Measurements from ENCODE around the gene YEATS2. TPM values are rescaled to one million over a fixed set of nuclear protein-coding genes. Genes with fewer than 3 reads are reported as not detected.
"Not testable (repeated sequence)": the region's sequence is repeated elsewhere in the genome, so short reads cannot be mapped to it uniquely, and the experiment has no call there.

YEATS2 gene
- polyA plus RNA-seq, 1 donor from 2014 or later: 46.2 TPM

GRCh38 chr3:183775781-183776180 lies 78.2 kb downstream of the YEATS2 start:
- H4K20me1 ChIP-seq (ENCODE audit: insufficient read depth): no peaks in the 10 kb centered on the region
- no peak overlapping the region for H3K4me3 ChIP-seq (ENCODE audit: low read length)
- H2AFZ ChIP-seq (ENCODE audit: low read depth, low read length): no peak overlapping the region
- peaks cover 14% of the 10 kb centered on the region for H3K36me3 ChIP-seq (ENCODE audit: insufficient read depth, low read length)
- no peak for TF ChIP-seq SMC3 (conservative IDR thresholded peaks at IDR 0.05; ENCODE audit: poor library complexity)
- no peak for TF ChIP-seq REST (IDR thresholded peaks at IDR 0.05; ENCODE audit: borderline replicate concordance)
- no peak for TF ChIP-seq TAF1 (IDR thresholded peaks at IDR 0.05; ENCODE audit: low read depth)
- TF ChIP-seq MXI1 (conservative IDR thresholded peaks at IDR 0.05; ENCODE audit: poor library complexity, severe bottlenecking): no peak
- no peak for TF ChIP-seq EZH2 (IDR thresholded peaks at IDR 0.05; ENCODE audit: borderline replicate concordance, insufficient read depth, low read length, poor library complexity, severe bottlenecking)
- TF ChIP-seq POLR2AphosphoS5 (IDR thresholded peaks at IDR 0.05): no peak
- no peak for TF ChIP-seq CTCF (IDR thresholded peaks at IDR 0.05; ENCODE audit: poor library complexity, severe bottlenecking)
- no peak for TF ChIP-seq RAD21 (conservative IDR thresholded peaks at IDR 0.05)
- TF ChIP-seq EP300 (conservative IDR thresholded peaks at IDR 0.05; ENCODE audit: poor library complexity, severe bottlenecking): no peak
- no peaks in the 10 kb centered on the region for H3F3A ChIP-seq (ENCODE audit: insufficient read depth, low read length, poor library complexity, severe bottlenecking)
- no peaks in the 10 kb centered on the region for H3K9me3 ChIP-seq (ENCODE audit: low read length)
- H3K27ac ChIP-seq (ENCODE audit: low read length): no peak overlapping the region
- H3K9ac ChIP-seq (ENCODE audit: low read length): no peak overlapping the region
- H3K79me2 ChIP-seq (replicated peaks; ENCODE audit: insufficient read depth, low read length): no peaks in the 10 kb centered on the region
- no peaks in the 10 kb centered on the region for H3K27me3 ChIP-seq (ENCODE audit: insufficient read depth, low read depth, low read length)
- H3K9me2 ChIP-seq (ENCODE audit: insufficient read depth, low read length): no peaks in the 10 kb centered on the region
- H3K4me2 ChIP-seq (ENCODE audit: low read length): no peak overlapping the region

- not testable (repeated sequence) for H2AFZ ChIP-seq (ENCODE audit: low read depth, low read length); H3K4me3 ChIP-seq (ENCODE audit: low read length); H3K27me3 ChIP-seq (ENCODE audit: insufficient read depth, low read depth, low read length); H3K9ac ChIP-seq (ENCODE audit: low read length); H3K4me2 ChIP-seq (ENCODE audit: low read length); H3K9me3 ChIP-seq (ENCODE audit: low read length); H3F3A ChIP-seq (ENCODE audit: insufficient read depth, low read length, poor library complexity, severe bottlenecking); H3K27ac ChIP-seq (ENCODE audit: low read length); H4K20me1 ChIP-seq (ENCODE audit: insufficient read depth); H3K9me2 ChIP-seq (ENCODE audit: insufficient read depth, low read length); H3K79me2 ChIP-seq (replicated peaks; ENCODE audit: insufficient read depth, low read length)
- peaks cover 14% of the 10 kb centered on the region for H3K36me3 ChIP-seq (ENCODE audit: insufficient read depth, low read length)
Observed at GRCh38 chr3:183776451-183776850, 78.9 kb downstream of the YEATS2 start.

GRCh38 chr3:183777016-183777618 lies 79.5 kb downstream of the YEATS2 start:
- Histone ChIP-seq H2AFZ (ENCODE audit: low read depth, low read length) (no peak overlapping the region), H3K36me3 (ENCODE audit: insufficient read depth, low read length) (peaks cover 14% of the 10 kb centered on the region), H3K27me3 (ENCODE audit: insufficient read depth, low read depth, low read length) (no peaks in the 10 kb centered on the region), H3K9ac (ENCODE audit: low read length) (no peak overlapping the region), H3K27ac (ENCODE audit: low read length) (no peak overlapping the region), H3K9me3 (ENCODE audit: low read length) (no peaks in the 10 kb centered on the region), H3K79me2 (replicated peaks; ENCODE audit: insufficient read depth, low read length) (no peaks in the 10 kb centered on the region), H3K4me2 (ENCODE audit: low read length) (no peak overlapping the region), H3K4me3 (ENCODE audit: low read length) (no peak overlapping the region), H3F3A (ENCODE audit: insufficient read depth, low read length, poor library complexity, severe bottlenecking) (no peaks in the 10 kb centered on the region), H3K9me2 (ENCODE audit: insufficient read depth, low read length) (no peaks in the 10 kb centered on the region), H4K20me1 (ENCODE audit: insufficient read depth) (no peaks in the 10 kb centered on the region)
- TF ChIP-seq EZH2 (IDR thresholded peaks at IDR 0.05; ENCODE audit: borderline replicate concordance, insufficient read depth, low read length, poor library complexity, severe bottlenecking) (no peak), POLR2AphosphoS5 (IDR thresholded peaks at IDR 0.05) (no peak), TAF1 (IDR thresholded peaks at IDR 0.05; ENCODE audit: low read depth) (no peak), MXI1 (conservative IDR thresholded peaks at IDR 0.05; ENCODE audit: poor library complexity, severe bottlenecking) (no peak), EP300 (conservative IDR thresholded peaks at IDR 0.05; ENCODE audit: poor library complexity, severe bottlenecking) (no peak), RAD21 (conservative IDR thresholded peaks at IDR 0.05) (no peak), SMC3 (conservative IDR thresholded peaks at IDR 0.05; ENCODE audit: poor library complexity) (no peak), CTCF (IDR thresholded peaks at IDR 0.05; ENCODE audit: poor library complexity, severe bottlenecking) (no peak), REST (IDR thresholded peaks at IDR 0.05; ENCODE audit: borderline replicate concordance) (no peak)
